Measurements from ENCODE around the gene ZFP91. TPM values are rescaled to one million over a fixed set of nuclear protein-coding genes. Genes with fewer than 3 reads are reported as not detected.

ZFP91 gene
- total and polyA plus RNA-seq, 12 donors = 11.4 to 69.7 (median 59.6) TPM

GRCh38 chr11:58654079-58654907 lies 75.4 kb downstream of the ZFP91 start:
- H3K9me3 ChIP-seq = no peaks in the 10 kb centered on the region
- peaks cover 0 to 30% (median 4%) of the 10 kb centered on the region in 9 donors for H3K4me1 ChIP-seq
- ATAC-seq (peak; percentile 77 to 95 (median 86)), DNase-seq (peak; percentile 63 to 80)
- TF ChIP-seq CTCF (IDR thresholded peaks at IDR 0.05) = peak; percentile 79 to 94 (median 90)
- H3K27ac ChIP-seq = no peak overlapping the region
- H3K36me3 ChIP-seq = no peaks in the 10 kb centered on the region
- no peak overlapping the region for H3K4me3 ChIP-seq
- H3K27me3 ChIP-seq = no peaks in the 10 kb centered on the region
- 30 to 32% methylated on average over 12 of the region's 12 CpGs for WGBS, 2 donors
- intact Hi-C loops (cut with DNase I) = loop anchor here in 5 of 10 donors (5.0 to 10.0 kb wide), 6 partner anchors 131 to 501 kb away; partner anchors contain the start of gene FAM111A (in 1 of the 5)

GRCh38 chr11:58654908-58655296 lies 76.0 kb downstream of the ZFP91 start:
- DNase-seq = no peak
- Histone ChIP-seq H3K27ac (no peak overlapping the region), H3K4me1 (peaks cover 0 to 28% (median 4%) of the 10 kb centered on the region in 9 donors), H3K27me3 (no peaks in the 10 kb centered on the region), H3K36me3 (no peaks in the 10 kb centered on the region), H3K9me3 (no peaks in the 10 kb centered on the region), H3K4me3 (no peak overlapping the region)
- WGBS, 2 donors = 94 to 100% methylated on average over 1 of the region's 1 CpG
- no peak for ATAC-seq
- intact Hi-C loops (cut with DNase I) = loop anchor here in 5 of 10 donors (5.0 to 10.0 kb wide), 6 partner anchors 130 to 500 kb away; partner anchors contain the start of gene FAM111A (in 1 of the 5)
- TF ChIP-seq CTCF (IDR thresholded peaks at IDR 0.05) = no peak

- Histone ChIP-seq H3K36me3 (no peaks in the 10 kb centered on the region), H3K9me3 (no peaks in the 10 kb centered on the region), H3K4me3 (no peak overlapping the region), H3K27ac (no peak overlapping the region), H3K4me1 (peaks cover 0 to 18% (median 0%) of the 10 kb centered on the region in 9 donors), H3K27me3 (no peaks in the 10 kb centered on the region)
- ATAC-seq = no peak
- 90 to 94% methylated on average over 2 of the region's 2 CpGs for WGBS, 2 donors
- intact Hi-C loops (cut with DNase I) = loop anchor here in 5 of 10 donors (10.0 kb wide), 5 partner anchors 128 to 498 kb away; partner anchors contain the start of gene FAM111A (in 1 of the 5)
- TF ChIP-seq CTCF (IDR thresholded peaks at IDR 0.05) = no peak
- DNase-seq = no peak
Measured at GRCh38 chr11:58656348-58656747, 77.5 kb downstream of the ZFP91 start.

GRCh38 chr11:58658623-58659022 lies 79.8 kb downstream of the ZFP91 start:
- Histone ChIP-seq H3K4me3 (no peak overlapping the region), H3K36me3 (no peaks in the 10 kb centered on the region), H3K9me3 (no peaks in the 10 kb centered on the region), H3K27ac (no peak overlapping the region), H3K27me3 (peaks cover 0 to 17% (median 6%) of the 10 kb centered on the region in 7 donors), H3K4me1 (peaks cover 0 to 5% (median 0%) of the 10 kb centered on the region in 9 donors)
- intact Hi-C loops (cut with DNase I) = loop anchor here in 5 of 10 donors (10.0 kb wide), 5 partner anchors 126 to 496 kb away; partner anchors contain the start of gene FAM111A (in 1 of the 5)
- ATAC-seq = no peak
- 59 to 66% methylated on average over 3 of the region's 3 CpGs for WGBS, 2 donors
- DNase-seq = no peak
- no peak for TF ChIP-seq CTCF (IDR thresholded peaks at IDR 0.05)
